ENCODE results near the gene TMEM82.

- TF ChIP-seq CTCF (IDR thresholded peaks at IDR 0.05) (no peak), POLR2A (IDR thresholded peaks at IDR 0.05) (no peak)
These were observed 33.7 kb upstream of the TMEM82 start for GRCh38 chr1:15708486-15709137.
